Upper lobe of left lung (tissue), 4 donors: ENCODE measurements around the gene BAAT.

ENCODE experiments used
- CTCF ChIP-seq, 6 experiments: fragments of 450-650 bp in 4 of 6; fragments of 200-600 bp in 2 of 6; sonication (generic) in 2 of 6; IDR thresholded peaks; one replicate each; pipeline ENCODE4 v1.5.1; 2016 to 2019; ENCODE audit warnings: antibody characterized with exemption in 6 of 6
- EP300 ChIP-seq, 4 donors: sonication (generic); formaldehyde crosslinking; IDR thresholded peaks; one replicate each; pipeline ENCODE4 v1.5.1; 2017; ENCODE audit warnings: antibody characterized with exemption in 4 of 4, control low read depth in 2 of 4
- POLR2A ChIP-seq, 4 donors: fragments of 450-650 bp; IDR thresholded peaks; one replicate each; pipeline ENCODE4 v1.5.1; 2016 to 2017; ENCODE audit warnings: antibody characterized with exemption in 4 of 4, mild to moderate bottlenecking in 2 of 4
- POLR2AphosphoS5 ChIP-seq, 2 donors: sonication (generic); formaldehyde crosslinking; IDR thresholded peaks; one replicate each; pipeline ENCODE4 v1.5.1; 2017; ENCODE audit warnings: antibody characterized with exemption in 2 of 2

- TF ChIP-seq CTCF (IDR thresholded peaks at IDR 0.05) (no peak), EP300 (IDR thresholded peaks at IDR 0.05) (no peak), POLR2A (IDR thresholded peaks at IDR 0.05) (no peak), POLR2AphosphoS5 (IDR thresholded peaks at IDR 0.05) (no peak)
Observed at GRCh38 chr9:101323129-101323528, 61.7 kb downstream of the BAAT start.
